AG09319 (cell line): Measurements from ENCODE around the gene SPOCK2.

Experiments used
- DNase-seq: peaks from one replicate; pipeline ENCODE4 v3.0.0-alpha.2; 2010; ENCODE audit warnings: low read depth; ENCODE audit errors: extremely low read depth
- TF ChIP-seq, protein P1 (sequence below): IDR thresholded peaks from 2 replicates; pipeline ENCODE4 v1.5.1; 2011; ENCODE audit warnings: low read depth, mild to moderate bottlenecking, inconsistent platforms, low read length, moderate library complexity

SPOCK2 gene

DNA sequence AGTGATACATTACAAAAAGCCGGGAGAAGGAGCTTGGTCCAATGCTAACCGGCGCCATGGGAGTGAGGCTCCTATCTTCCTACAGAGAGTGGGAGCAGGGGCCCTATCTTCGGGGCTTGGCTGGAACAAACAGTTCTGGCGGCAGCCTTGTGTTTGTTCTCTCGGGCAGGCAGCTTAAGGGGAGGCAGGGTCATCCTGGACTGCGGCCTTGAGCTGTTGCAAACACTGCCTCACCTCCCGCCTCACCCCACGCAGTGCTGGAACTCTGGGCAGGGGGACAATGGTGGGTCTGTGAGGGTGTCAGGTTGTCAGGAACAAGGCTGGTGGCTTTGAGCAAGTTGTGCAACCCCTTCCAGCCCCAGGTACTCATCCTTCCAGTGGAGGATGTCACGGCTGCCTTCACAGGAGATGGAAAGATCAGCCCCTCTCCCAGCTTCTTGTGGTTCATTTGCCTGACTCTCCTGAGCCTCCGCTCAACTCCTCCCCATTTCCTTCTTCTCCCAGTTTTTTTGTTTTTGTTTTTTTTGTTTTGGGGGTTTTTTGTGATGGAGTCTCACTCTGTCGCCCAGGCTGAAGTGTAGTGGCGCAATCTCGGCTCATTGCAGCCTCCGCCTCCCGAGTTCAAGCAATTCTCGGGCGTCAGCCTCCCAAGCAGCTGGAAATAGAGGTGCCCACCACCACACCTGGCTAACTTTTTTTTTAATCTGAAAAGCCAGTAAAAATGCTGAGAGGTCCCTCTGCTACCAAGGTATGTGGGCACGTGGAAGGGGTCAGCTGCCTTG, 57.4 kb downstream of the SPOCK2 start:
- TF ChIP-seq, protein P1, sequence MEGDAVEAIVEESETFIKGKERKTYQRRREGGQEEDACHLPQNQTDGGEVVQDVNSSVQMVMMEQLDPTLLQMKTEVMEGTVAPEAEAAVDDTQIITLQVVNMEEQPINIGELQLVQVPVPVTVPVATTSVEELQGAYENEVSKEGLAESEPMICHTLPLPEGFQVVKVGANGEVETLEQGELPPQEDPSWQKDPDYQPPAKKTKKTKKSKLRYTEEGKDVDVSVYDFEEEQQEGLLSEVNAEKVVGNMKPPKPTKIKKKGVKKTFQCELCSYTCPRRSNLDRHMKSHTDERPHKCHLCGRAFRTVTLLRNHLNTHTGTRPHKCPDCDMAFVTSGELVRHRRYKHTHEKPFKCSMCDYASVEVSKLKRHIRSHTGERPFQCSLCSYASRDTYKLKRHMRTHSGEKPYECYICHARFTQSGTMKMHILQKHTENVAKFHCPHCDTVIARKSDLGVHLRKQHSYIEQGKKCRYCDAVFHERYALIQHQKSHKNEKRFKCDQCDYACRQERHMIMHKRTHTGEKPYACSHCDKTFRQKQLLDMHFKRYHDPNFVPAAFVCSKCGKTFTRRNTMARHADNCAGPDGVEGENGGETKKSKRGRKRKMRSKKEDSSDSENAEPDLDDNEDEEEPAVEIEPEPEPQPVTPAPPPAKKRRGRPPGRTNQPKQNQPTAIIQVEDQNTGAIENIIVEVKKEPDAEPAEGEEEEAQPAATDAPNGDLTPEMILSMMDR = no peak
- DNase-seq = no peak

DNA sequence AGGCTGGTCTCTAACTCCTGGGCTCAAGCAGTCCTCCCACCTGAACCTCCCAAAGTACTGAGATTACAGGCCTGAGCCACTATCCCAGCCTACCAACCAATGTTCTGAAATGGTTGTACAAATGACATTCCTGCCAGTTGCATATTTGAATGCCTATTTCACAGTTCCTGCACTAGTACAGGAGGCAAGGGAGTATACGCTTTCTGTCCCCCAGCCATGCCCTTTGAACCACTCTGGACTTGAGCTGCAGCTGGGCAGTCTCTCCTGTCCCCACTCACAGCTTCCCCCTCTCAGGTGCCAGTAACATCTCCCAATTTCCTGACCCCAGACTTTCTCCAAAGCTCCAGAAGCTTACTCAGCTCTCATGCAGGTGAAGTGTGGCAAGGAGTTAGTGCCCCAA, 58.9 kb downstream of the SPOCK2 start:
- TF ChIP-seq, protein P1 = no peak
- no peak for DNase-seq

DNA sequence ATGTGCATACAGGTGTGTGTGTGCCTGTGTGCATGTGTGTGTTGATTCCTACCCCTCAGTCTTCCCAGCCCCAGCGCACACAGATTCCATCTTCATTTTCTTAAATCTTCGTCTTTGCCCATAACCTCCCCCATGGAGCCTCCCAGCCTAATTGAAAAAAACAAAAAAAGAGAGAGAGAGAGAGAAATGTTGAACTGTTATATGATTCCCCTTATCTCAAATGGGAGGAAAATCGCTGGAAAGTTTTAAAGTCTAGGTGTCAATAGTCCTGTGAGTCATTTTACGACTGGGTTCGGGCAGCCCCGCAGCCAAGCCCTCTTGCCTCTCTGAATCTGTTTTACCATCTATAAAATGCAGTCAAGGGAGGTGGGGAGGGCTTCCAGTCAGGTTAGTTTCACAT, 60.9 kb downstream of the SPOCK2 start:
- no peak for DNase-seq
- TF ChIP-seq, protein P1 = no peak

DNA sequence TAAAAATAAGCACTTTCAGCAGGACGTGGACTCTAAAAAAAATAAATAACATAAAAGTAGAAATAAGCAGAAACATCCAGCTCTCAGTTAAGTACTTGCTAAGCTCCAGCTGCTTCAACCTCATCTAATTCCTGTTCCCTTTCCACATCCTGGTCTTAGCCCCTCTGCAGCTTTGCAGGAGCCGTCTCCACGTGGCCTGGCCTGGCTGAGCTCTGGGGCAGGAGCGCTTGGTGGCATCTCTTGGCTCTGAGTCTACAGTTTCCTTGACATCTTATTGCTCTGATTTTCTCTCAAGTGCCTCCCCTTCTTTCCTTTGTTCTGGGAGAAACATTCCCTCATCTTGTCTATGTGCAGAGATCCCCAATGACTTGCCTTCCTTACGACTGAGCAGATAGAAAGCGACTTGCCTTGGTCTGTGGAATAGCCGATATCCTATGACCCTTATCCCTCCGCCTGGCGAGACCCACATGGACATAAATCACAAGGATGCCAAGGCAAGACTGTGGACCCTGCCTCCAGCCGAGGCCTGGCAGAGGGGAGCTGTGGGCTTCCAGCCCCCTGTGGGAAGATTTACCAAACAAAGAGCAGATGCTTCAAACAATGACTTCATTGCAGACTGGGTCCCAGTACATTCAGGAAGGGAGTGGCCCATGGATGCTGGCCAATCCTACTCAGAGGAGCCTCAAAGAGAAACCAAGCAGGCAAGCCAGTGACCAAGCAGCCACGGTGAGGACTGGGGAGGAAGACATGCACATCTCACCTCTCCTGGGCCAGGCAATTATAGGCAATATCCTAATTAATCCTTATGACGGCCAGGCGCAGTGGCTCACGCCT, 61.9 kb downstream of the SPOCK2 start:
- DNase-seq = peak; percentile 20
- TF ChIP-seq, protein P1 = no peak

DNA sequence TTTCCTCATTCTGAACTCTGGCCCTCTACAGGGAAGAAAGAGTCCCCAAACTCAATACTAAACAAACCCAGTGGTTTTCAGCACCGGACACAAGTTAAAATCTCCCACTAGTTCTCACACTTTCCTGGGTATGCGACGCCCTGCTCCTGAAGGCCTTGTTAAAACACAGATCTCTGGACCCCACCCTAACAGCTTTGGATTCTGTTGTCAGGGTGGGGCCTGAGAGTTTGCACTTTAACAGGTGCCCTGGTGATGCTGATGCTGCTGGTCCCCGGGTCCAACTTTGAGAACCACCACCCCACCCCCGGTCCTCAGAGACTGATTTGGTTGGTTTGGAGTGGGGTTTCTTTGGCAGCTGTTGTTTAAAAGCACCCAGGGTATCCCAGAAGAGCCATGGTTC, 62.5 kb downstream of the SPOCK2 start:
- TF ChIP-seq, protein P1 = no peak
- DNase-seq = no peak

DNA sequence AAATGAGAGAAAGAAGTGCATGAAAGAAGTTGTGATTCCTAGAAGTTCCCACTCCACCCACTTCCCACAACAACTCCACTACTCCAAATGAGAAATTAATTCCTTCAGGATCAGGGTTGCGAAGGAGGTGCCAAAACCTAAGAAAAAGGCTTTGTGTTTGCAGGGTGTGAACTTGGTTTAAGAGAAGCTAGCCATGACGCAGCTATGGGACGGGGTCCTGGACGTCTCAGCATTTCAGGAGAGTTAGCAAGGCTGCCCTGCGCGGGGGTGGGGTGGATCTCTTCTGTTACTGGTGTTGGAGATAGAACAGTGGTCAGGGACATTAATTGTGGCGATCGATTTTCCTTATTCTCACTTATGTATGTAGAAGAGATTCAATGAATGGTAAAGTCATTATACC, 63.0 kb downstream of the SPOCK2 start:
- no peak for DNase-seq
- TF ChIP-seq, protein P1 = no peak

DNA sequence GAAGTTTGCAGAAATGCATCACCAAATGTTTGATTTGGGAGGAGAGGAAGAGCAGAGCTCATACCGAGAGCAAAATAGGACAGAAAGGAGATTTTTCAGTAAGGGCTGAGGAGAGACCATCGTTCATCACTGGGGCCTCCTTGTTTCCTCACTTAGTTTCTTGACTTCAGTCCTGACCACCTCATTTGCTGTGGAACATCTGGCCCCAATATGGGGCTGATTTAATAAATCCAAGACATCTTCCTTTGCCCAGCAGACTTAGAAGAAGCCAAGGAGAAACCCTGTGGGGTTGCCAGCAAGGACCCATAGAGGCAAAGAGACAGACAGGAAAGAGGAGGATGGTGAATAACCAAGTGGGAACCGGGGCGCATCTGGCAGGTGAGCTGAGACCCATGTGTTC, 63.8 kb downstream of the SPOCK2 start:
- TF ChIP-seq, protein P1 = no peak
- no peak for DNase-seq
